Calu3 (cell line): Measurements from ENCODE around the gene LCN6. TPM values are rescaled to one million over a fixed set of nuclear protein-coding genes. Genes with fewer than 3 reads are reported as not detected.

Experiments
- BruUV-seq: library from RNA; stranded (reverse); fragments of 400-500 nt; replicated peaks from 2 replicates; lab custom pipeline; 2021; lab: Mats Ljungman, UMichigan
- CTCF ChIA-PET: fragments of 300-600 bp; sonication (Branson Sonifier 250); formaldehyde crosslinking; loops from one replicate; lab custom pipeline; 2022; ENCODE audit warnings: antibody characterized with exemption; lab: Charles Lee
- DNase-seq: peaks from one replicate; pipeline ENCODE4 v3.0.0; 2022
- H3K27ac Mint-ChIP-seq: one replicate; pipeline ENCODE4 v1.8.0; 2022; ENCODE audit warnings: mixed read lengths; ENCODE audit not compliant: unreplicated experiment
- H3K27me3 Mint-ChIP-seq: one replicate; pipeline ENCODE4 v1.8.0; 2022; ENCODE audit warnings: mixed read lengths; ENCODE audit not compliant: unreplicated experiment
- H3K36me3 Mint-ChIP-seq: one replicate; pipeline ENCODE4 v1.8.0; 2022; ENCODE audit warnings: mild to moderate bottlenecking, moderate library complexity, mixed read lengths; ENCODE audit not compliant: insufficient read depth, unreplicated experiment
- H3K4me1 Mint-ChIP-seq: one replicate; pipeline ENCODE4 v1.8.0; 2022; ENCODE audit warnings: mild to moderate bottlenecking, low read depth, mixed read lengths; ENCODE audit not compliant: unreplicated experiment
- H3K4me3 Mint-ChIP-seq: one replicate; pipeline ENCODE4 v1.8.0; 2022; ENCODE audit warnings: mild to moderate bottlenecking, low read depth, moderate library complexity, mixed read lengths; ENCODE audit not compliant: unreplicated experiment
- H3K9me3 Mint-ChIP-seq: one replicate; pipeline ENCODE4 v1.8.0; 2022; ENCODE audit warnings: low read depth, mixed read lengths; ENCODE audit not compliant: unreplicated experiment
- CTCF ChIP-seq: fragments of 200-600 bp; IDR thresholded peaks from one replicate; pipeline ENCODE4 v1.8.0; 2022; ENCODE audit warnings: antibody characterized with exemption; ENCODE audit not compliant: unreplicated experiment
- intact Hi-C: fragments of 100-400 bp; cut with micrococcal nuclease; formaldehyde crosslinking; loops from one replicate; pipeline ENCODE4 v1.10.0; 2022; ENCODE audit not compliant: unreplicated experiment
- total RNA-seq: library from RNA; stranded (reverse); gene quantifications from 2 replicates; pipeline ENCODE4 v1.2.3, GENCODE V29; 2022

LCN6 gene
- total RNA-seq, 1 experiment from 2014 or later = not detected

DNA sequence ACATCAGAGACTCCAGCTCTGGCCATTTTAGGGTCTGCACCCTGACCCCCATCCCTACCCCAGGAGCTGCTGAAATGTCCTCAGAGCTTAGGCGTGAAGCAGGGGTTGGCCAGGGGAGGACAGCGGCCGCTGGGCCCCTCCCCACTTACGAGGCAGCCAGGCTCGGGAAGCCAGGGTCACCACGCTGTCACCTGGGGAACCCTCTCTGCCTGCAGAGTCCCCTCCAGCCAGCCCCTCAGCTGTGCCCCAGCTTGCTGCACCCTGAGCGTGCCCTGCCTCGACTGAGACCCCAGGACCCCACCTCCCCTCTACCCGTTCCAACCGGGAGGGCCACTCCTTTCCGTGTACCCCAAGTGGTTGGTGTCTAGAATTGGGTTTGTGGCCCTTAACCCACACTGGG is 8.3 kb downstream of the LCN6 start:
- no peaks in the 10 kb centered on the region for H3K4me1 Mint-ChIP-seq
- no peak for TF ChIP-seq CTCF
- CTCF ChIA-PET = interaction anchor here (0.6 kb wide), 1 partner anchor 12 kb away, joined by 3 read pairs; no protein-coding TSS in a partner anchor
- DNase-seq = no peak
- intact Hi-C loops = no loop called here
- no peaks in the 10 kb centered on the region for H3K9me3 Mint-ChIP-seq
- BruUV-seq = no TSS peak
- no peak overlapping the region for H3K4me3 Mint-ChIP-seq
- no peak overlapping the region for H3K27ac Mint-ChIP-seq
- H3K27me3 Mint-ChIP-seq = peaks cover 68% of the 10 kb centered on the region
- no peaks in the 10 kb centered on the region for H3K36me3 Mint-ChIP-seq

DNA sequence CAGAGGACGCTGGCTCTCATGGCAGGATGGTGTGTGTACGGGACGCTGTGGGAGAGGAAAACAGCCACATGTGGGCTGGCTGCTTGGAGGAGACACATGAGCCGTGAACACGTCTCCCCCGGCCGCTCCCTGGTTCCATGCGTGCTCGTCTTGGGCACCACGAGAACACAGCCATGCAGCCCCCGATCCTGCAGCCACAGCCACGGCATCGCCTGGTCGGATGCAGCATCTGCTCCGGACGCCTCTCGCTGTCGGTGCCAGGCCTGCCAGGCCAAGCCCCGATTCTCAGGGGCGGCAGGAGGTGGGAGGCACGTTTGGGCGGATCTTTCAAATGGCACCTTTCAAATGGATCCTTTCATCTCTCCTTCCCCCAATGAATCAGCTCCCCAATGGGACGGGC is 8.8 kb downstream of the LCN6 start:
- H3K9me3 Mint-ChIP-seq = no peaks in the 10 kb centered on the region
- intact Hi-C loops = no loop called here
- no peaks in the 10 kb centered on the region for H3K4me1 Mint-ChIP-seq
- CTCF ChIA-PET = no interaction called here
- TF ChIP-seq CTCF = no peak
- DNase-seq = no peak
- H3K36me3 Mint-ChIP-seq = no peaks in the 10 kb centered on the region
- peaks cover 68% of the 10 kb centered on the region for H3K27me3 Mint-ChIP-seq
- H3K27ac Mint-ChIP-seq = no peak overlapping the region
- BruUV-seq = no TSS peak
- no peak overlapping the region for H3K4me3 Mint-ChIP-seq

DNA sequence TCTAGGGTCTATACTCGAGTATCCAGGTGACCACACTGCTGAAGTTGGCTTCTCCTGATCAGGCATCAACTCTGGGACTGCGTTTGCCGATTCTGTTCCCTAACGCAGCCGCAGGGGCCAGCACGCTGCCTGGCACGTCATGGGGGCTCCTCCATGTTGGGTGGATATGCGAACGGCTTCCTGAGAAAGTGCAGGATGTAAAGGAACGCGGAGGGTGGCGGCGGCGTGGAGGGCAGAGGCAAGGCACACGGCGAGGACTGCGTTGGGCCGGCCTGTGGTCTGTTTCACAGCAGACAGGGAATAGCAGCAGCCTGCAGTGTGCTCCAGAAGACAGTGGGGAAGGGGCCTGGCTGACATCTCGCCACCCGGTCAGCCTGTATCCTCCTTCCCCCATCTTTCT is 9.4 kb downstream of the LCN6 start:
- Mint-ChIP-seq H3K27ac (no peak overlapping the region), H3K4me3 (no peak overlapping the region), H3K9me3 (no peaks in the 10 kb centered on the region), H3K36me3 (no peaks in the 10 kb centered on the region), H3K4me1 (no peaks in the 10 kb centered on the region), H3K27me3 (peaks cover 68% of the 10 kb centered on the region)
- DNase-seq = no peak
- no TSS peak for BruUV-seq
- CTCF ChIA-PET = no interaction called here
- TF ChIP-seq CTCF = no peak
- intact Hi-C loops = no loop called here

DNA sequence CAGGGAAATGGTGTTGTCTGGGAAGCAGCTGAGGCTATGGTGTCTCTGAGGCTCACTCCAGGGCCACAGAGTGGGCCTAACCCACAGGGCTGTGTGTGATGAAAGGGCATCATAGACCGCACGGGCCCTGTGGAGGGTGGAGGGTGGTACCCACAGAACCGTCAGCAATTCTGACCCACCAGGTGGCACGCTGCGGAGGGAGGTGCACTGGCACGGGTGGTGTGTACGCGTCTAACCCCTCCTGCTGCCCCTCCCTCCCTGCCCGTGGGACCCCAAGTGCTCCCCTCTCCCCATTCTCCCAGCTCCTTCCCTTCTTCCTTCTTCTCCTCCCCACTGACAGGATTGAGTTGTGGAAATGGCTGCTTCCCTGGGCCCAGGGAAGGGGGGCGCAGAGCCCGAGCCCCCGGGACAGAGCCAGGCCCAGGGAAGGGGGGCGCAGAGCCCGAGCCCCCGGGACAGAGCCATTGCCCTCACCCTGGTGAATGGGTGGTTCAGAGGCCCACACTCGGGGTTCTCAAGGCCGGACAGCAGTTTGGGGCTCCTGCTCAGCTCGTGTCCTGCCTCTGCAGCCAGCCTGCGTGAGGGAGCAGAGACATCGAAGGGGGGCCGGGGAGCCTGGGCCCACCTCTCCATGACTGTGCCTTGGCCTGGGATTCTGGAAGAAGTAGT is 12.4 kb downstream of the LCN6 start:
- intact Hi-C loops = no loop called here
- CTCF ChIA-PET = interaction anchor here (0.7 kb wide), 1 partner anchor 39 kb away, joined by 3 read pairs; no protein-coding TSS in a partner anchor
- Mint-ChIP-seq H3K4me3 (no peak overlapping the region), H3K4me1 (no peaks in the 10 kb centered on the region), H3K27me3 (peaks cover 40% of the 10 kb centered on the region), H3K36me3 (peaks cover 6% of the 10 kb centered on the region), H3K27ac (no peak overlapping the region), H3K9me3 (no peaks in the 10 kb centered on the region)
- DNase-seq = no peak
- BruUV-seq = no TSS peak
- TF ChIP-seq CTCF = no peak
